ENCODE data around the gene P2RY2.

DNA sequence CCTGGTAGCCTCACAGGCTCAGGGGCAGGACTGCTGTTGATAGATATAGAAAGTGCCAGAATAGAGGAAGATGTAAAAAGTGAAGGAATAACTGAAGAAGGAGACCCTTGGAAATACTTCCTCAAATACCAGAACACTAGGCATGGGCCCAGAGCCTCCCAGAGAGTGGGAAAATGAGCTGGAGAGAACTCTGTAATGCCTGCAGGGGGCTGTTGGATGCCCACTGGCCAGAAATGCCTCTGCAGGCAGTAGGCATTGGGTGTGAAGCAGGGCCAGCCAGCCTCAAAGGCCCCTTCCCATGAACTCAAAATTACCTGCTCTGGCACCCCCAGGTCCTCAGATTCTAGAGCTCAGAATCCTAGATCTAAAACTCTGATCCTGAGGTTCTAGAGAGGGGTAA, 15.1 kb downstream of the P2RY2 start:
- no peak for TF ChIP-seq EGR1 (conservative IDR thresholded peaks at IDR 0.05)
- no peak for TF ChIP-seq GABPB1 (CRISPR knock-in tag; IDR thresholded peaks at IDR 0.05)
- no peak for TF ChIP-seq EP300 (IDR thresholded peaks at IDR 0.05; ENCODE audit: low read length)
- no peak for TF ChIP-seq ZNF143 (CRISPR knock-in tag; IDR thresholded peaks at IDR 0.05)
- TF ChIP-seq SIN3A (IDR thresholded peaks at IDR 0.05; ENCODE audit: borderline replicate concordance in 2 of 2, control insufficient read depth in 1 of 2, low read depth in 2 of 2, low read length in 2 of 2) = no peak
- TF ChIP-seq TAF1 (IDR thresholded peaks at IDR 0.05; ENCODE audit: control insufficient read depth, extremely low read depth, insufficient read depth, low read length, severe bottlenecking) = no peak
- TF ChIP-seq, protein P1, sequence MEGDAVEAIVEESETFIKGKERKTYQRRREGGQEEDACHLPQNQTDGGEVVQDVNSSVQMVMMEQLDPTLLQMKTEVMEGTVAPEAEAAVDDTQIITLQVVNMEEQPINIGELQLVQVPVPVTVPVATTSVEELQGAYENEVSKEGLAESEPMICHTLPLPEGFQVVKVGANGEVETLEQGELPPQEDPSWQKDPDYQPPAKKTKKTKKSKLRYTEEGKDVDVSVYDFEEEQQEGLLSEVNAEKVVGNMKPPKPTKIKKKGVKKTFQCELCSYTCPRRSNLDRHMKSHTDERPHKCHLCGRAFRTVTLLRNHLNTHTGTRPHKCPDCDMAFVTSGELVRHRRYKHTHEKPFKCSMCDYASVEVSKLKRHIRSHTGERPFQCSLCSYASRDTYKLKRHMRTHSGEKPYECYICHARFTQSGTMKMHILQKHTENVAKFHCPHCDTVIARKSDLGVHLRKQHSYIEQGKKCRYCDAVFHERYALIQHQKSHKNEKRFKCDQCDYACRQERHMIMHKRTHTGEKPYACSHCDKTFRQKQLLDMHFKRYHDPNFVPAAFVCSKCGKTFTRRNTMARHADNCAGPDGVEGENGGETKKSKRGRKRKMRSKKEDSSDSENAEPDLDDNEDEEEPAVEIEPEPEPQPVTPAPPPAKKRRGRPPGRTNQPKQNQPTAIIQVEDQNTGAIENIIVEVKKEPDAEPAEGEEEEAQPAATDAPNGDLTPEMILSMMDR (IDR thresholded peaks at IDR 0.05 in 2 of 3, conservative IDR thresholded peaks at IDR 0.05 in 1 of 3; ENCODE audit: insufficient read depth in 2 of 3, low read depth in 1 of 3, low read length in 3 of 3) = no peak
- TF ChIP-seq ZFP36 (IDR thresholded peaks at IDR 0.05; ENCODE audit: low read depth, low read length, partially characterized antibody) = no peak
- TF ChIP-seq MAFK (IDR thresholded peaks at IDR 0.05; ENCODE audit: low read length) = no peak
- TF ChIP-seq NR2C2 (CRISPR knock-in tag; IDR thresholded peaks at IDR 0.05) = no peak
- TF ChIP-seq NR2C2 (tag; IDR thresholded peaks at IDR 0.05) = no peak

All from K562 (cell line).